ENCODE results near the gene RNF125. TPM values are rescaled to one million over a fixed set of nuclear protein-coding genes. Genes with fewer than 3 reads are reported as not detected.

The RNF125 gene
- total RNA-seq, 1 donor from 2014 or later, result 9.0 TPM

GRCh38 chr18:32021756-32022564 lies 3.3 kb downstream of the RNF125 start:
- DNase-seq (ENCODE audit: low spot score) (no peak), ATAC-seq (no peak)

GRCh38 chr18:32025744-32026143 lies 7.1 kb downstream of the RNF125 start:
- no peak for DNase-seq (ENCODE audit: low spot score)
- no peak for ATAC-seq

GRCh38 chr18:32026491-32027086 lies 8.0 kb downstream of the RNF125 start:
- ATAC-seq (no peak), DNase-seq (ENCODE audit: low spot score) (no peak)

GRCh38 chr18:32029558-32029957 lies 10.9 kb downstream of the RNF125 start:
- ATAC-seq, result no peak
- no peak for DNase-seq (ENCODE audit: low spot score)

GRCh38 chr18:32032609-32033008 lies 14.0 kb downstream of the RNF125 start:
- no peak for DNase-seq (ENCODE audit: low spot score)
- ATAC-seq, result no peak

GRCh38 chr18:32036506-32037180 lies 18.0 kb downstream of the RNF125 start:
- DNase-seq (ENCODE audit: low spot score) (no peak), ATAC-seq (no peak)

GRCh38 chr18:32037616-32038015 lies 19.0 kb downstream of the RNF125 start:
- no peak for ATAC-seq
- no peak for DNase-seq (ENCODE audit: low spot score)

GRCh38 chr18:32040936-32041335 lies 22.3 kb downstream of the RNF125 start:
- DNase-seq (ENCODE audit: low spot score) (no peak), ATAC-seq (no peak)

GRCh38 chr18:32042337-32042736 lies 23.7 kb downstream of the RNF125 start:
- ATAC-seq (no peak), DNase-seq (ENCODE audit: low spot score) (no peak)

- DNase-seq (ENCODE audit: low spot score) (peak; percentile 80), ATAC-seq (peak; percentile 96)
These were observed 30.0 kb downstream of the RNF125 start for GRCh38 chr18:32048507-32049091.

GRCh38 chr18:32049393-32050171 lies 31.0 kb downstream of the RNF125 start:
- DNase-seq (ENCODE audit: low spot score) (no peak), ATAC-seq (peak; percentile 25)

- DNase-seq (ENCODE audit: low spot score) (no peak), ATAC-seq (no peak)
These were observed 38.2 kb downstream of the RNF125 start for GRCh38 chr18:32056613-32057358.

- no peak for ATAC-seq
- DNase-seq (ENCODE audit: low spot score), result no peak
These were observed 39.1 kb downstream of the RNF125 start for GRCh38 chr18:32057624-32058165.

- no peak for ATAC-seq
- DNase-seq (ENCODE audit: low spot score), result no peak
These were observed 41.4 kb downstream of the RNF125 start for GRCh38 chr18:32060026-32060425.

GRCh38 chr18:32067375-32068167 lies 48.9 kb downstream of the RNF125 start:
- DNase-seq (ENCODE audit: low spot score) (no peak), ATAC-seq (peak; percentile 71)

- ATAC-seq, result peak; percentile 62
- no peak for DNase-seq (ENCODE audit: low spot score)
These were observed 53.7 kb downstream of the RNF125 start for GRCh38 chr18:32072321-32072720.

- ATAC-seq, result no peak
These were observed 55.6 kb downstream of the RNF125 start for GRCh38 chr18:32074206-32074605.

GRCh38 chr18:32078845-32079244 lies 60.2 kb downstream of the RNF125 start:
- ATAC-seq (no peak), DNase-seq (ENCODE audit: low spot score) (no peak)

More at GRCh38 chr18:32074206-32074605, 55.6 kb downstream of the RNF125 start:
- no peak for DNase-seq (ENCODE audit: low spot score)

- DNase-seq (ENCODE audit: low spot score), result no peak
- no peak for ATAC-seq
These were observed 63.3 kb downstream of the RNF125 start for GRCh38 chr18:32081881-32082280.
